Activated T-cell treated with anti-CD3 and anti-CD28 coated beads, Interleukin-2, amount 50 U/mL, for 24 hours (primary cell): ENCODE data around the gene PLA2G4D.

Experiments
- DNase-seq: peaks from one replicate; pipeline ENCODE4 v3.0.0-alpha.2; 2020
- H3K27ac Mint-ChIP-seq: 2 replicates; pipeline ENCODE4 v1.8.0; 2020; ENCODE audit warnings: mild to moderate bottlenecking, mixed read lengths
- H3K27me3 Mint-ChIP-seq: 2 replicates; pipeline ENCODE4 v1.8.0; 2020; ENCODE audit warnings: mixed read lengths
- H3K36me3 Mint-ChIP-seq: 2 replicates; pipeline ENCODE4 v1.8.0; 2020; ENCODE audit warnings: low read depth, mixed read lengths
- H3K4me1 Mint-ChIP-seq: 2 replicates; pipeline ENCODE4 v1.8.0; 2020; ENCODE audit warnings: low read depth, mixed read lengths
- H3K4me3 Mint-ChIP-seq: 2 replicates; pipeline ENCODE4 v1.8.0; 2020; ENCODE audit warnings: mild to moderate bottlenecking, moderate library complexity, mixed read lengths
- H3K9me3 Mint-ChIP-seq: 2 replicates; pipeline ENCODE4 v1.8.0; 2020; ENCODE audit warnings: mixed read lengths

The PLA2G4D gene

GRCh38 chr15:42063122-42063848 lies 31.1 kb downstream of the PLA2G4D start:
- Mint-ChIP-seq H3K36me3 (no peaks in the 10 kb centered on the region), H3K27me3 (peaks cover 34% of the 10 kb centered on the region), H3K4me1 (no peaks in the 10 kb centered on the region), H3K27ac (no peak overlapping the region), H3K9me3 (peaks cover 4% of the 10 kb centered on the region), H3K4me3 (no peak overlapping the region)
- DNase-seq = no peak

- no peaks in the 10 kb centered on the region for H3K9me3 Mint-ChIP-seq
- H3K27ac Mint-ChIP-seq = no peak overlapping the region
- no peak for DNase-seq
- no peak overlapping the region for H3K4me3 Mint-ChIP-seq
- peaks cover 44% of the 10 kb centered on the region for H3K27me3 Mint-ChIP-seq
- no peaks in the 10 kb centered on the region for H3K36me3 Mint-ChIP-seq
- H3K4me1 Mint-ChIP-seq = peaks cover 3% of the 10 kb centered on the region
Observed at GRCh38 chr15:42062284-42062806, 32.0 kb downstream of the PLA2G4D start.

- H3K27me3 Mint-ChIP-seq = peaks cover 47% of the 10 kb centered on the region
- H3K4me1 Mint-ChIP-seq = peaks cover 12% of the 10 kb centered on the region
- no peaks in the 10 kb centered on the region for H3K9me3 Mint-ChIP-seq
- no peak for DNase-seq
- no peaks in the 10 kb centered on the region for H3K36me3 Mint-ChIP-seq
- no peak overlapping the region for H3K4me3 Mint-ChIP-seq
- H3K27ac Mint-ChIP-seq = no peak overlapping the region
Observed at GRCh38 chr15:42060797-42061196, 33.6 kb downstream of the PLA2G4D start.

- Mint-ChIP-seq H3K4me3 (no peak overlapping the region), H3K4me1 (peaks cover 12% of the 10 kb centered on the region), H3K27ac (no peak overlapping the region), H3K27me3 (peaks cover 44% of the 10 kb centered on the region), H3K36me3 (no peaks in the 10 kb centered on the region), H3K9me3 (no peaks in the 10 kb centered on the region)
- no peak for DNase-seq
Observed at GRCh38 chr15:42060477-42060763, 33.9 kb downstream of the PLA2G4D start.

- Mint-ChIP-seq H3K4me3 (no peak overlapping the region), H3K36me3 (no peaks in the 10 kb centered on the region), H3K4me1 (peaks cover 12% of the 10 kb centered on the region), H3K27ac (no peak overlapping the region), H3K27me3 (peaks cover 39% of the 10 kb centered on the region), H3K9me3 (no peaks in the 10 kb centered on the region)
- DNase-seq = peak; percentile 81
Observed at GRCh38 chr15:42059661-42060476, 34.5 kb downstream of the PLA2G4D start.

GRCh38 chr15:42058791-42059190 lies 35.6 kb downstream of the PLA2G4D start:
- Mint-ChIP-seq H3K27me3 (peaks cover 36% of the 10 kb centered on the region), H3K4me3 (no peak overlapping the region), H3K9me3 (no peaks in the 10 kb centered on the region), H3K27ac (no peak overlapping the region), H3K36me3 (no peaks in the 10 kb centered on the region), H3K4me1 (peaks cover 12% of the 10 kb centered on the region)
- DNase-seq = no peak

- no peaks in the 10 kb centered on the region for H3K9me3 Mint-ChIP-seq
- no peaks in the 10 kb centered on the region for H3K36me3 Mint-ChIP-seq
- peaks cover 12% of the 10 kb centered on the region for H3K4me1 Mint-ChIP-seq
- H3K27ac Mint-ChIP-seq = no peak overlapping the region
- H3K27me3 Mint-ChIP-seq = peaks cover 36% of the 10 kb centered on the region
- no peak for DNase-seq
- no peak overlapping the region for H3K4me3 Mint-ChIP-seq
Observed at GRCh38 chr15:42057799-42058646, 36.3 kb downstream of the PLA2G4D start.

- Mint-ChIP-seq H3K27me3 (peaks cover 36% of the 10 kb centered on the region), H3K36me3 (no peaks in the 10 kb centered on the region)
- peak; percentile 69 for DNase-seq
Observed at GRCh38 chr15:42056934-42057798, 37.2 kb downstream of the PLA2G4D start.

GRCh38 chr15:42053914-42054313 lies 40.4 kb downstream of the PLA2G4D start:
- no peak for DNase-seq
- Mint-ChIP-seq H3K27ac (no peak overlapping the region), H3K9me3 (no peaks in the 10 kb centered on the region), H3K4me1 (peaks cover 12% of the 10 kb centered on the region), H3K4me3 (no peak overlapping the region), H3K27me3 (peaks cover 27% of the 10 kb centered on the region), H3K36me3 (no peaks in the 10 kb centered on the region)

More at GRCh38 chr15:42056934-42057798, 37.2 kb downstream of the PLA2G4D start:
- Mint-ChIP-seq H3K4me1 (peaks cover 12% of the 10 kb centered on the region), H3K27ac (peak overlapping the region; percentile 81), H3K9me3 (no peaks in the 10 kb centered on the region), H3K4me3 (peak overlapping the region; percentile 55)

GRCh38 chr15:42053010-42053409 lies 41.4 kb downstream of the PLA2G4D start:
- Mint-ChIP-seq H3K4me1 (peaks cover 12% of the 10 kb centered on the region), H3K4me3 (no peak overlapping the region), H3K27ac (no peak overlapping the region), H3K9me3 (no peaks in the 10 kb centered on the region), H3K36me3 (no peaks in the 10 kb centered on the region), H3K27me3 (peaks cover 23% of the 10 kb centered on the region)
- no peak for DNase-seq

GRCh38 chr15:42050484-42051255 lies 43.7 kb downstream of the PLA2G4D start:
- Mint-ChIP-seq H3K4me3 (no peak overlapping the region), H3K27ac (no peak overlapping the region), H3K27me3 (no peaks in the 10 kb centered on the region), H3K36me3 (no peaks in the 10 kb centered on the region), H3K9me3 (no peaks in the 10 kb centered on the region), H3K4me1 (no peaks in the 10 kb centered on the region)
- DNase-seq = no peak

- Mint-ChIP-seq H3K4me1 (no peaks in the 10 kb centered on the region), H3K36me3 (no peaks in the 10 kb centered on the region), H3K27me3 (no peaks in the 10 kb centered on the region), H3K27ac (no peak overlapping the region), H3K4me3 (no peak overlapping the region), H3K9me3 (no peaks in the 10 kb centered on the region)
- no peak for DNase-seq
Observed at GRCh38 chr15:42048821-42049200, 45.6 kb downstream of the PLA2G4D start.

- no peak for DNase-seq
- H3K4me1 Mint-ChIP-seq = no peaks in the 10 kb centered on the region
- no peak overlapping the region for H3K27ac Mint-ChIP-seq
- H3K27me3 Mint-ChIP-seq = no peaks in the 10 kb centered on the region
- H3K4me3 Mint-ChIP-seq = no peak overlapping the region
- no peaks in the 10 kb centered on the region for H3K36me3 Mint-ChIP-seq
- H3K9me3 Mint-ChIP-seq = no peaks in the 10 kb centered on the region
Observed at GRCh38 chr15:42048080-42048820, 46.1 kb downstream of the PLA2G4D start.
